ENCODE data around the gene TCF7L2.

DNA sequence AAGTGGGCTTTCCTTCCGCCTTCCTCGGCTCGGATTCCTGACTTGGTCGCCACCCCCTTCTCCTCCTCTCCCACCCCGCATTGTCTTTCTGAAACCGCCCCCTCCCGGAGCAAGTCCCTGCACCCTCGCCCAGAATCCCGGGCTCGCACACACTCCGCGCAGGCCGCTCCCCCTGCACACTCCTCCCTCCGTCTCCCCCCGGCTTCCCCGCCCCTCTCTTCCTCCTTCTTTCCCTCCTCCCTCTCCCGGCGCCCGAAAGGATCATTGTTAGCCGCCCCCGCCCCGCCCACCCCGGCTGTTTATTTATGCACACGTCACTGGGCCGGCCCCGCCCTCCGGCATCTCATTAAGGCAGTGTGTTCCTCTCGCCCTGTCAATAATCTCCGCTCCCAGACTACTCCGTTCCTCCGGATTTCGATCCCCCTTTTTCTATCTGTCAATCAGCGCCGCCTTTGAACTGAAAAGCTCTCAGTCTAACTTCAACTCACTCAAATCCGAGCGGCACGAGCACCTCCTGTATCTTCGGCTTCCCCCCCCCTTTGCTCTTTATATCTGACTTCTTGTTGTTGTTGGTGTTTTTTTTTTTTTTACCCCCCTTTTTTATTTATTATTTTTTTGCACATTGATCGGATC, at the start of gene TCF7L2:
- peak in 1 of 2 donors; percentile 84 for TF ChIP-seq POLR2A (IDR thresholded peaks at IDR 0.05)
- TF ChIP-seq, protein P1, sequence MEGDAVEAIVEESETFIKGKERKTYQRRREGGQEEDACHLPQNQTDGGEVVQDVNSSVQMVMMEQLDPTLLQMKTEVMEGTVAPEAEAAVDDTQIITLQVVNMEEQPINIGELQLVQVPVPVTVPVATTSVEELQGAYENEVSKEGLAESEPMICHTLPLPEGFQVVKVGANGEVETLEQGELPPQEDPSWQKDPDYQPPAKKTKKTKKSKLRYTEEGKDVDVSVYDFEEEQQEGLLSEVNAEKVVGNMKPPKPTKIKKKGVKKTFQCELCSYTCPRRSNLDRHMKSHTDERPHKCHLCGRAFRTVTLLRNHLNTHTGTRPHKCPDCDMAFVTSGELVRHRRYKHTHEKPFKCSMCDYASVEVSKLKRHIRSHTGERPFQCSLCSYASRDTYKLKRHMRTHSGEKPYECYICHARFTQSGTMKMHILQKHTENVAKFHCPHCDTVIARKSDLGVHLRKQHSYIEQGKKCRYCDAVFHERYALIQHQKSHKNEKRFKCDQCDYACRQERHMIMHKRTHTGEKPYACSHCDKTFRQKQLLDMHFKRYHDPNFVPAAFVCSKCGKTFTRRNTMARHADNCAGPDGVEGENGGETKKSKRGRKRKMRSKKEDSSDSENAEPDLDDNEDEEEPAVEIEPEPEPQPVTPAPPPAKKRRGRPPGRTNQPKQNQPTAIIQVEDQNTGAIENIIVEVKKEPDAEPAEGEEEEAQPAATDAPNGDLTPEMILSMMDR (IDR thresholded peaks at IDR 0.05) = no peak

All from adrenal gland (tissue), 5 donors.